NCI-H2107 treated with DMSO at 0.1 percent for 48 hours (cell line): ENCODE data around the gene DLG2.
"Not testable (repeated sequence)": the region's sequence is repeated elsewhere in the genome, so short reads cannot be mapped to it uniquely, and the experiment has no call there.

Experiments
- DNase-seq: peaks from one replicate; lab custom pipeline; 2025; ENCODE audit not compliant: unreplicated experiment; lab: John Stamatoyannopoulos, UW

DLG2 gene

DNA sequence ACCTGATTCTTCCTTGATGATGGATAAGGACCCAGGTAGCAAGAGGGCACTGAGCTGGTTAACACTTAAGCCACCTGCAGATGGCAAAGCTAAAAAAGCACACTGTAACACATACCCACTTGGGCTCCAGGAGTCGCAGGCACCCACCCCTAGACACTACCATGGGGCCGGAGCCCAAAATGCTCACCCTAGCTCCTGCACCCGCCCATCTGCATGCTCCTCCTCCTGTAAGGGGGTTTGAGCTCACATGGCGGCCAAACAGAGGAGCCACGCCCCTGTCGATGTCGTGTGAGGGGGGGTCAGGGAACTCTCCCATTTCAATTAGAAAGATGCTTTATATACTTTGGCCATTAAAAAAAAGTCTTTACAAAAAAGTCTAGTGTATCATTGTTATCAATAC lies 370.7 kb downstream of the DLG2 start:
- DNase-seq, result no peak

DNA sequence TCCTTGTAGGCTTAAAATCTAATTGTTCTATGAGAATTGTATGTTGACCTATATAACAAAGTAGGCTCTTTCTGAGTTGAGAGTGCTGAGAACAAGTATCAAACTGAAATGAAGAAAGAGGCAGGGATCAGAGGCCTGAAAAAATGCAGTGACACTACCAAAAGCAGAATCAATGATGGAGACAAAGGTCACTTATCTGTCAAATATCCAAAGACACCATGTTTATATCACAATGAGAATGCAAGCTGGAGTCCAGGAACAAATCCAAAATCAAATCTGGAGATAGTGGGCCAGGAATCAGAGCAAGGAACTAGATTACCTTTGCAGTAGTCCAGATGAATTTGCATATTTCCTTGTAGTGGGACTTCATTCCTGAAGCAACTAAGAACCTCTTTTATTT lies 377.7 kb downstream of the DLG2 start:
- no peak for DNase-seq

DNA sequence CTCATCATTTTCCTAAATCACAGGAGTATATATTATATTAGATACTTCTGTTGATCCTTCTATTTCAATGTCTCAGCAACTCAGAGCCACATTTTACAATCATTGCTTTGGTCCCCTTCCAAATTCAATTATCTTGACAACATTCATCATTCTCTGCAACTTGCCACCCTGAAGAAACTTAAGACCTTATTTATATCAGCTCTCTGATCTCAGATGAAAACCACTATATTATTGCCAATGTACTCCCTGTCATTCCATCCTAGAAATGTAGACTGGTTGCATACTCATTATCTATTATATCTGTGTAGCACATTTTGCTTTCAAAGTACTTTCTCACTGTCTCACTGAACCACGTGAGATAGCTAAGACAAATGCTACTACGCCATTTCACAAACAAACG lies 379.3 kb downstream of the DLG2 start:
- DNase-seq, result no peak

DNA sequence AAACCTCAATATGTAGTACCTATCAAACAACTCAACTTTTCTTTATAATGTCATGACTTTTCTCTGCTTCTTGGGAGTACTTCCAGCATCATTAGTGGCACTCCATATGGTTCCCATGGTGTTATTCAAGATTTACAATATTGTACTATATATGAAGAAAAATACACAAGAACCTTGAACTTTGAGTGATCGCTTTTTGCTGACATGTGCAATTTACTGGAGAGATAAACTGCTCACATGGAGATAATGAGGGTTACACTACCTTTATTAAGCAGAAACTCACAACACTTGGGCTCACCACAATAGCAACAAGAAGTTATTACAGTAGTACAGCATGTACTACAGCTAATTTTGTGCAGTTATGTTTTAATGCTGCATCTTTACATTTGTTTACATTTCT lies 388.2 kb downstream of the DLG2 start:
- no peak for DNase-seq

DNA sequence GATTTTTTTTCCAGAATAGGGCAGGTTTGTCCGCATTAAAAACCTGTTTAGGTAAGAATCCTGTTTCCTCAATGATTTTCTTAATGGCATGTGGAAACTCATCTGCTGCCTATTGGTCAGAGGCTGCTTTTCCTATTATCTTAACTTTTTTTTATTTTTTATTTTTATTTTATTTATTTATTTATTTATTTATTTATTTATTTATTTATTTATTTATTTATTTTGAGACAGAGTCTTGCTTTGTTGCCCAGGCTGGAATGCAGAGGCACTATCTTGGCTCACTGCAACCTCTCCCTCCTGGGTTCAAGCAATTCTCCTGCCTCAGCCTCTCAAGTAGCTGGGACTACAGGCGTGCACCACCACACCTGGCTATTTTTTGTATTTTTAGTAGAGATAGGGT lies 389.1 kb downstream of the DLG2 start:
- DNase-seq, result not testable (repeated sequence)

DNA sequence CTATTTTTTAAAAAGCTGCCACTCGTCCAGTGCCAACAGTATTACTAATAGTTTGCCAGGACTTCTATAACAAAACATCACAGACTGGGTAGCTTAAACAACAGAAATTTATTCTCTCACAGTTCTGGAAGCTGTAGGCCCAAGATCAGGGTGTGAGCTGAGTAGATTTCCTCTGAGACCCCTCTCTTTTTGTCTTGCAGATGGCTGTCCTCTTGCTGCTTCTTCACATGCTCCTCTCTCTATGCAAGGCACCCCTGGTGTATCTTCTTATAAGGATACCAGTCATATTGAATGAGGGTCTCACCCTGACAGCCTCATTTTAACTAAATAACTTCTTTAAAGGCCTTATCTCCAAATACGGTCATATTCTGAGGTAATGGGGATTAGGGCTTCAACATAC lies 390.9 kb downstream of the DLG2 start:
- no peak for DNase-seq

DNA sequence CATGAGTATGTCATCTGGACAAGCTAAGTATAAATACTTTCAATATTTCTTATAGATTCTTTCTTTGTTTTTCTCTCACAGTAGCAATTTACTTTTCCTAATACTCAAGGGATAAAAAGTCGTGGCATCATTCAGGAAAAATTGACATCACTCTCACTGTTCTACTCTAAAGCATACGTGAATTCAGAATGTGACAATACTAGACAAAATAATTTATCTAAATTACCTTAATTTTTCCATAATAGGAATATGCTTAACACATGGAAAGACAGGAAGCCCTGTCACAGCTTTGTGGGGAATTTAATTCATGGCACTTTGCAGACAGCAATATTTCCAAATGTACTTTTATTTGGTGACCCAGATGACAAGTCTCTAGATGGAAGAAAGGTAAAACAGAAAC lies 394.6 kb downstream of the DLG2 start:
- DNase-seq, result no peak

DNA sequence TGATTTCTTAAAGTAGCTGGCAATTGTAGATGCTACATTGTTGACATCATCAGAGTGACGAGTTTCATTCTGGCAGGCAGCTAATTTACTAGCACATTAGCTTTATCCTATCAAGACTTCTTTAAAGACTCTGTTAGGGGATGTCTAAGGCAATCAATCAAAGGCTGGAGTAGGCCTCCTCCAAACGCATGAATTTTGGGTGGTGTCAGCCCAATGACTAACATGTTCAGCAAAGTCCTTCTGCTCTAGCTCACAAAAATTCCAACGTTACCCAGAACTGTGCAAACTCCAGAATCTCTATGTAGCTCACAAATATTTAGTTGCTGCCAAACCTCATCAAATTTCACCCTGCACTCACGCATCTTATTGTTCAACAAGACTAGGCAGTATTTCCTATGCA lies 395.6 kb downstream of the DLG2 start:
- no peak for DNase-seq

DNA sequence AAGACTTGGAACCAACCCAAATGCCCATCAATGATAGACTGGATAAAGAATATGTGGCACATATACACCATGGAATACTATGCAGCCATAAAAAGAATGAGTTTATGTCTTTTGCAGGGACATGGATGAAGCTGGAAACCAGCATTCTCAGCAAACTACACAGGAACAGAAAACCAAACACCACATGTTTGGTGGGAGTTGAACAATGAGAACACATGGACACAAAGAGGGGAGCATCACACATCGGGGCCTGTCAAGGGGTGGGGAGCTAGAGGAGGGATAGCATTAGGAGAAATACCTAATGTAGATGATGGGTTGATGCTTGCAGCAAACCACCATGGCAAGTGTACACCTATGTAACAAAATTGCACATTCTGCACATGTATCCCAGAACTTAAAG lies 397.4 kb downstream of the DLG2 start:
- DNase-seq, result not testable (repeated sequence)

DNA sequence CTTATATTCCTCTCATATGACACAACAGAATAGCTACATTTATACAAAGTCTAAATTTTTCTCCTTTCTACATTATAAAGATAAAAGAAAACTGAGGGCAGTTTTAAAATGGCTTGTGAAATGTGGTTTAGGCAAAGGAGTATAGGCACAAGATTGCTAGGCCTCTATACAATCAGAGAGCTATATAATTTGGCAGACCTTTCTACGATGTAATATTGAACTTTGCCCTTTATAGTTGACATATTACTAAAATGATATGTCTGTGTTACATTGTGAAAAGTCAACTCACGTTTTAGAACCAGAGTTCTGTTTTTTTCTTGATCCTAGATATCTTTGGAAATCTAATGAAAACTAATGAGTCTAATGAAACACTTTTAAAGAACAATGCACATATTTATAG lies 430.2 kb downstream of the DLG2 start:
- DNase-seq, result no peak

DNA sequence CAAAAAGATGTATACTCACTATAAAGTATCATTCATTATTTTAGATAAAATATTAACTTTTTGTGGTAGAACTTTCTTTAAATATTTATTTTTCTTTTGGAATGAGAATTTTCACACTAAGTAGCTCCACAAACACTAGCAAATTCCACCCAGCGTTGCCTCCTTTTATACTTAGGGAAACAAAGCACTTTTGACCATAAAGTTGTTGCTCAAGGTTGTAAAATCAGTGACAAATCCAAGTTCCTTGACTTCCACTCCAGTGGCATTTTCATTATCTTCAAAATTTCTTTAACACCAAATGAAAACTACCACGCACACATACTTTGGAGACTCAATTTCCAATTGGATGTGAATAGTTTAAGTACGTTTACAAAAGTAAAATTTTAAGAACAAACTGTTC lies 431.2 kb downstream of the DLG2 start:
- no peak for DNase-seq

DNA sequence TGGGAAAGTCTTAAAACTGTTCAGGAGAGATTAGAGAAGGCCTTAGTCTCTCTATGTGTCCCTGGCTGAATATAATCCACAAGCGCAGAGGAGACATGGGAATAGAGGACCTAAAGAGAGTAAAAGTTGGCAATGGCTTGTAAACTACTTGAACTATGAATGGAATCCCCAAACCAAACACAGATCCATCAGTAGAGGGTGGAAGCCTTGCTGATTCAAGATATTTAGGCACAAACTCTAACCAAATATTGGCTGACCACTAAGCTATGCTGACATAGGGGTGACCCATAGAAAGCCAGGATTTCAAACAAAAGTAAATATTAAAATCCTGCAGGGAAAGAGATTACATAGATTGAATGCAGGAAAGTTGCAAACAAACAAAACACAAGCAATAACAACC lies 439.2 kb downstream of the DLG2 start:
- DNase-seq, result no peak

DNA sequence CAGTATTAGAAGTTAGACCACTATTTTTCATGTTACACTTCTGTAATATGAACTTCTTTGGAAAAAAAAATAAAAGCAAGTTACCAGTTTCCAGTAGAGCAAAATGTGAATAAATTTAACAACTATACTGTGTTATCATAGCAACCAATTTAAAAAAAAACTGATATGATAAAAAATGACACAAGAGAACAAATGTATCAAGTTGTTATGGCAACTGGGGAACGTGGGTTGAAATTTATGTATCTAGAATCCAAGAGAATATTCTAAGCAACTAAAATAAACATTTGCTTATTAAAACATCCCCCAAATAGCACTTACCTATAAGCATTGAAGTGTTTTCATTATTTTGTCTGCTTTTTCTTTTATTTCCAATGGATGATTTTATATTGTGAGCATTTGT lies 442.4 kb downstream of the DLG2 start:
- DNase-seq, result no peak

DNA sequence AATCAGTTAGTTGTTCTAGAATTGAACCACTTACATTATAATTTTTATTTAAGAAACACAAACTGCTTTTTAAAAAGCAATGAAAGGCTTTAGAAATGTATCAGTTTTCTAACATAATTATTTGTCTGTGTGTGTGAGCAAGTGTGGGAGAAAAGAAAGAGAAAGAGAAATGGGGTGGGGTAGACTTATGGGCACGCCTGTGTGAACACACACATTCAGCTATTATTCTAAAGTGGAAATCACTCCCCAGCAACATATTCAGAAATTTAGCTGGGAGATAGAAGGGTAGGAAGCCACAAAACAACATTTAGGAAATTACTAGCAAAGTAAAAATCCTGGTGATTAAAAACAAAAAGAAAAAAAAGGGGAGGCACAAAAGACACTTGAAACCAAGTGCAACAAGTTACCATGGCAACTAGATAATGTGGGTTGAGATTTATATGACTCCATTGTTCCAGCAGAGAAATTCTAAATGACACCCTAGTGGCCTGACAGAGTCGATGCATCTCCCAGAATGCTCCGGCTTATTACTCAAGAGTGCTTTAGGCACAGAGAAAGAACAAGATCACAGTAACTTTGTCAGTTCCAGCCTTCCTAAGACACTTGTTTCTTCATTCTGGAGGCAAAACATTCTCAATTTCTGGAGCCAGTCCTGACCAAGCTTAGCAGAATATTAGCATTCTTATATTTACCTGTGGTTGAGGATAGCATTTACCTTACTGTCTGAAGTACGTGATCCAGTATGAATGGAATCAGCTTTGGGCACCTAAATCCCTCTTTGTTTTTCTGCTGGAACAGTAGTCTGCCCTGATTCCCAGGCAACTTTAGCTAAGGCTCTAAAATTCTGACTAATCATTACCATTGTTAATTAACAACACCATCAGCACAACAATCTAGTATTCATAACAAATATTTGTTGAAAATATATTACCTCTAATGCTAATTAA lies 444.4 kb downstream of the DLG2 start:
- DNase-seq, result no peak

DNA sequence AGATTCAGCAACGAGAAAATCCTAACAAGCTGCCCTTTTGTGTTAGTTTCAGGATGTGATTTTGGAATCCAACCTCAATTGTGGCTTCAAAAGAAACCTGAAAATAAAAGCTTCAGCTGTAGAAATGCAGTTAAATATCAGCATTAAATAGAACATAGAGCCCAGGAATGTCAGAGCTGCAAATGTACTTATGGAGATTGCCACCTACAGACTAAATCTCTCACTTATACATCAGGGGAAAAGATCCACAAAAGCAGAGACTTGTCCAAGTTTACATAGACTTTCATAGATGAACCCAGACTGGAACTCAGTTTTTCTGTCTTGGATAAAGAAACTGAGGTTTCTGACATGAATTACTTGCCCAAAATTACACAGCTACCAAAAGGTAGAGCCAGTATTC lies 446.6 kb downstream of the DLG2 start:
- no peak for DNase-seq

DNA sequence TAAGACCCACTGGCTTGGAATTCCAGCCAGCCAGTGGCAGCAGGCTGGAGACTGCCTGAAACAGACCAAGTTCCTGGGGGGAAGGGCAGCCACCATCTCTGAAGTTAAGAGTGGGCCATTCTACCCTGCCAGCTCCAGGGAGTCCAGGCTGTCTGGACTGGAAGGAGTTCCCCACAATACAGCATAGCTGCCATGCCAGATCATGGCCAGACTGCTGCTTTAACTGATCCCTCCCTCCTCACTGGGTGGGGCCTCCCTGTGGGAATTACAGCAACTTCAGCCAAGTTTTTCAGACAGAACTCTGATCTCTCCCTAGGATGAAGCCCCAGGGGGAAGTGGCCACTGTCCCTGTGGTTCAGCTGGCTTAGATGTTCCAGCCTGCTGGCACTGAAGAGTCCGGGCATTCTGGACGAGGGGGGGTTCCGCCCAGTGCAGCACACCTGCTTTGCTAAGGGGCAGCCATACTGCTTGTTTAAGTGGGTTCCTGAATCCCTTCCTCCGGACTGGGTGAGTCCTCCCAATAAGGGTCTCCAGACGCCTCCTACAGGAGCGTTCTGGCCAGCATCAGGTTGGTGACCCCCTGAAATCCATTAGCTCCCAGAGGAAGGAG lies 455.4 kb downstream of the DLG2 start:
- DNase-seq, result no peak

DNA sequence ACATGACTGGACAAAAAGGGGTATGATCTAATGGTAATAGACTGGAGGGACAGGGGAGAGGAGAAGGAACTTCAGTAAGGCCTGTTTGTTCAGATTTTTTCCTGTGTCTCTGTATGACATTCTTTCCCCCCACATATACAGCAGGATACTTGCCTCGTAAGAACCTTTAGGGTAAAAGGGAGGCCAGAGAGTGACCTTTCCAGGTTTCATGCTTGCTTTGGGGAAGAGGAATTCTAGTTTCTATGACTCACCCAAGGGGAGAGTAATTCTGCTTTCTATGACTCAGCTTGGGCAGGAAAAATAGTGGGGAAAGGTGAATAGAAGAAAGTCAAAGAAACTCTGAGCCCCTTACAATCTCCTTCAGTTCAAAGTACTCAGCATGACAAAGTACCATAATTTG lies 457.0 kb downstream of the DLG2 start:
- DNase-seq, result no peak

DNA sequence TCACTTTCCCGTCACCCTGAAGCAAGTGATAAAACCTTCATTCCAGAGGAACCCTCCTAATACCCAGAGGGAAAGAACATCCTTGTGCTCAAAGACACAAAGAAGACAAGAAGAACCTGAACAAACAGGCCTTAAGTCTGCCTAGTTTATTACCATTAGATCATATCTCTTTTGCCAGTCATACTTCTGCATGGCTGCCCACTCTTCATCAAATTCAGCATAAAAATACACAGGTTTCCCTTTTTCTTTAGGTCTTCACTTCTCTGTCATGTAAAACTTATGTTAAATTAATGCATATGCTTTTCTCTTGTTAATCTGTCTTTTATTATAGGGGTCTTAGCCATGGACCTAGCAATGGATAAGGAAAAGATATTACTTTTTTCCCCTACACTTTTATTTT lies 459.7 kb downstream of the DLG2 start:
- no peak for DNase-seq

DNA sequence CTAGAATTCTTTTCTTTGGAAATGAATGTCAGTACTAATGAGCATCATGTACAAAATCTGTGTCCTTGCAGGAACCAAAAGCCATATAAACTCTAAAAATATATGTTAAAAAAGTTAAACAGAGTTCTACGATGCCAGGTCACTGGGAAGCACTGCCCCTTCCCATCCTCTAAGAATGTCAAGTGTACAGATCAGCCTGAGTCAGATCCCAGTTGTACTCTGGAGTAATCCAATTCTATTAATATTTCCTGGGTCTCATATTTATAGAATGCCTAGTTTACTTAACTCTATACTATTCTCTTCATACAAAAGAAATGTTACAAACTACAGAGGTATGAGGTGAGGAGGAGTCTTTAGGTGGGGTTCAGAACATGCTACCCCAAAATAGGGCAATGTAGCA lies 460.1 kb downstream of the DLG2 start:
- DNase-seq, result no peak

DNA sequence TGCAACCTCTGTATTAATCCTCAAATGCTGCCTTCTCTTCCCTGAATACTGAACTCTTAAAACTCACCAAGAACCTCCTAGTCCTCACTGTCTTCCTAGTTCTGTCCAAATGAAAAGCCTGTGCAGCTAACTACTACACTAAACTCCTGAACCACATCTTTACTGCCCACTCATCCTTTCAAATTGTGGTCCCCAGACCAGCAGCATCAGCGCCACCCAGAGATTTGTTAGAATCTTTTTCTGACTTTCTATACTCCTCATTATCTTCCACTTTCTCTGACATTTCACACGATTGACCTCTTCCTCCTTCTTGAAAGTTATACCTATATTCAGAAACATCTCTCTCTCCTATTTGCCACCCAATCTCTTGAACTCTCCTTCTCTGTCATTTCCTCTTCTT lies 461.3 kb downstream of the DLG2 start:
- no peak for DNase-seq

DNA sequence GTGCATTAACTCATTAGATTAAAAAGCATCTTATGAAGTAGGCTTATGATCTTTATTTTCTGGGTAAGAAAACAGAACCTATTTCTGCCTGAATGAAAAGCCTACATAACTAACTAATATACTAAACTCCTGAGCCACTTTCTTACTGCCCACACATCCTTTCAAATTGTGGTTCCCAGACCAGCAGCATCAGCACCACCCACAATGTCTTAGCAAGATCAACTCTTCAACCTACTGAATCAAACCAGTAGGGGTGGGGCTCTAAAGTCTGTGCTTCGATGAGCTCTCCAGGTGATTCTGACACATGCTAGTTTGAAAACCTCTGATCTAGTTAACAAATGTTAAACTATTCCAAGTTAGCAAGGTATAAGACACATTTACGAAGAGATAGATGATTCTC lies 462.4 kb downstream of the DLG2 start:
- no peak for DNase-seq

DNA sequence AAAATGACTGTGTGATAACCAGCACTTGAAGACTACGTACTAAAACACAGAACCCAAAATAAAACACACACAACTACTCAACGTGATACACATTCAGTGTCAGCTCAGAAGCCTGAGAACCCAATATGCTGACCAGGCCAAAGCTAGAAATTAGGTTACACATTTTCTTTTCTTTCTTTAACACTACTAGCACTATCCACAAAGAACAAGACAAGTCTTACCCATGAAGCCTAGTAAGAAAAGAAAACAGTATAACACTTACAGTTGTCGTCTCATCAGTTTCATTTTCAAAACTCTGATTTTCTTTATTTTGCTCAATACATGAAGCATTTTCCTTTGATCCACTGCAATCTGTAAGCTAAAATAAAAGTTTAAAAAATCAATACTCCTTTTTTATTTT lies 472.9 kb downstream of the DLG2 start:
- DNase-seq, result no peak

DNA sequence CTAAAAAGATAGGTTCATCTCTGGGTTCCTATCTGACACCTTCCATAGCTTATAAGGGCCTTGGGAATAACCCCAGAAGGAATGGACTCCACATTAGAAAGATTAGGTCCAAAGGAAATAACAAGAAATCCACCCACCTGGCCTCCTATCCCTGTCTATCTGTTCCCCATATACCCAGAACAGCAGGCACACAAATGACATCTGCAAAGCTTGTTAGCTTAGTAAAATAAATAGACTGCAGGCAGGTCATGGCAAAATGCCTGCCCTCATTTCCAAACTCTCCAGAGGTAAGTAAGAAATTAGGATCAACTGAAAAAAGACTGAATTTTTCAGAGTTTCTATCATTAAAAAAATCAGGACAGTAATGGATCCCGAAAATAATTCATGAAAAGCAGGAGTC lies 489.5 kb downstream of the DLG2 start:
- no peak for DNase-seq
